ENCODE measurements around the gene CMSS1.

Gene CMSS1

GRCh38 chr3:99958222-99958912 is 140.7 kb downstream of the CMSS1 start:
- no peak for TF ChIP-seq CTCF (IDR thresholded peaks at IDR 0.05; ENCODE audit: low read depth, low read length, missing control alignments)
- no peak overlapping the region for H3K4me3 ChIP-seq (replicated peaks; ENCODE audit: low read depth, low read length)
- DNase-seq (ENCODE audit: extremely low read depth, low read depth), result no peak

- TF ChIP-seq CTCF (IDR thresholded peaks at IDR 0.05; ENCODE audit: low read depth, low read length, missing control alignments), result no peak
- DNase-seq (ENCODE audit: extremely low read depth, low read depth), result no peak
- H3K4me3 ChIP-seq (replicated peaks; ENCODE audit: low read depth, low read length), result no peak overlapping the region
Observed at GRCh38 chr3:99960123-99960878, 142.6 kb downstream of the CMSS1 start.

- peak; percentile 67 for DNase-seq (ENCODE audit: extremely low read depth, low read depth)
- no peak for TF ChIP-seq CTCF (IDR thresholded peaks at IDR 0.05; ENCODE audit: low read depth, low read length, missing control alignments)
- H3K4me3 ChIP-seq (replicated peaks; ENCODE audit: low read depth, low read length), result no peak overlapping the region
Observed at GRCh38 chr3:99960941-99961340, 143.3 kb downstream of the CMSS1 start.

GRCh38 chr3:99961756-99962515 is 144.3 kb downstream of the CMSS1 start:
- TF ChIP-seq CTCF (IDR thresholded peaks at IDR 0.05; ENCODE audit: low read depth, low read length, missing control alignments), result no peak
- no peak overlapping the region for H3K4me3 ChIP-seq (replicated peaks; ENCODE audit: low read depth, low read length)
- DNase-seq (ENCODE audit: extremely low read depth, low read depth), result no peak

- no peak overlapping the region for H3K4me3 ChIP-seq (replicated peaks; ENCODE audit: low read depth, low read length)
- TF ChIP-seq CTCF (IDR thresholded peaks at IDR 0.05; ENCODE audit: low read depth, low read length, missing control alignments), result no peak
- DNase-seq (ENCODE audit: extremely low read depth, low read depth), result no peak
Observed at GRCh38 chr3:99962703-99963102, 145.0 kb downstream of the CMSS1 start.

GRCh38 chr3:99965077-99965476 is 147.4 kb downstream of the CMSS1 start:
- no peak for DNase-seq (ENCODE audit: extremely low read depth, low read depth)
- TF ChIP-seq CTCF (IDR thresholded peaks at IDR 0.05; ENCODE audit: low read depth, low read length, missing control alignments), result no peak

More at GRCh38 chr3:99965077-99965476, 147.4 kb downstream of the CMSS1 start:
- H3K4me3 ChIP-seq (replicated peaks; ENCODE audit: low read depth, low read length), result no peak overlapping the region
